ENCODE measurements around the gene BIN1.

The BIN1 gene

GRCh38 chr2:127022817-127023216 lies 84.1 kb downstream of the BIN1 start:
- no peak for DNase-seq (ENCODE audit: low read depth)

GRCh38 chr2:127020536-127020935 lies 86.4 kb downstream of the BIN1 start:
- DNase-seq (ENCODE audit: low read depth), result no peak

GRCh38 chr2:127017548-127017947 lies 89.4 kb downstream of the BIN1 start:
- DNase-seq (ENCODE audit: low read depth), result no peak

- no peak for DNase-seq (ENCODE audit: low read depth)
Observed at GRCh38 chr2:127016329-127016728, 90.6 kb downstream of the BIN1 start.

GRCh38 chr2:127015106-127015910 lies 91.6 kb downstream of the BIN1 start:
- no peak for DNase-seq (ENCODE audit: low read depth)

GRCh38 chr2:127014630-127015029 lies 92.3 kb downstream of the BIN1 start:
- peak; percentile 31 for DNase-seq (ENCODE audit: low read depth)

- DNase-seq (ENCODE audit: low read depth), result no peak
Observed at GRCh38 chr2:127014224-127014623, 92.7 kb downstream of the BIN1 start.

DNA sequence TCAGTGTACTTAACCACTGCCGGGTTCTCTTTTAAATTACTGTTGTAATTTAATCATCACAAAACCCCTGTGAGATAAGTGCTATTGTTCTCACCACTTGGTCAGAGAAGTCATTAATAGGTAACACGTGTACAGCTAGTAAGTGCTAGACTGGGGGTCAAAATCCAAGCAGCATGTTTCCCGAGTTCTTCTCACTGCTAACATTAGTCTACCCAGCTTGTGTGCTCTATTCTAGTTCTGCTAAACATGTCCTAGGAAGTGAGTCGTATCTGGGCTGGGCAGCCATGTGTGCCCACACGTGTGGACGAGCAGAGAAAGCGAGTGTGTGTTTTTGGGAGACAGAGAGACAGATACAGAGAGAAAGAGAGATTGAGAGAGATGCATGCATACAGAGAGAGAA lies 94.1 kb downstream of the BIN1 start:
- DNase-seq (ENCODE audit: low read depth), result no peak

DNA sequence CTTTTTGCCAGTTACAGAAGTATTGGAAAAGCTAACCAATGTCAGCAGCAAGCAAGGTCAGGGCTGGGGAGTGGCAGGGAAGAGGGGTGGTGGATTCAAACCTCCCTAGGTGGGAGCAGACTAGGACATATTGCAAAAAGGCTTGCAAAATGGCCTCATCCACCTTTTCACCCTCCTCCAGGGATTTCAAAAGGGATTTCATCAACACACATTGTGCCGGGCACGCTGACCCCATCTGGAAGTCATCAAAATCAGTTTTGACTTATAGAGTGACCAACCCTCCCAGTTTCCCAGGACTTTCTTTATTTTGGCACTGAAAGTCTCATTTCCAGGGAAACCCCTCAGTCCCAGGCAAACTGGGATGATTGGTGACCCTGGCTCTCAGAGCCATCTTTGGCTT lies 94.7 kb downstream of the BIN1 start:
- DNase-seq (ENCODE audit: low read depth), result no peak

GRCh38 chr2:127011796-127012195 lies 95.2 kb downstream of the BIN1 start:
- DNase-seq (ENCODE audit: low read depth), result no peak

DNA sequence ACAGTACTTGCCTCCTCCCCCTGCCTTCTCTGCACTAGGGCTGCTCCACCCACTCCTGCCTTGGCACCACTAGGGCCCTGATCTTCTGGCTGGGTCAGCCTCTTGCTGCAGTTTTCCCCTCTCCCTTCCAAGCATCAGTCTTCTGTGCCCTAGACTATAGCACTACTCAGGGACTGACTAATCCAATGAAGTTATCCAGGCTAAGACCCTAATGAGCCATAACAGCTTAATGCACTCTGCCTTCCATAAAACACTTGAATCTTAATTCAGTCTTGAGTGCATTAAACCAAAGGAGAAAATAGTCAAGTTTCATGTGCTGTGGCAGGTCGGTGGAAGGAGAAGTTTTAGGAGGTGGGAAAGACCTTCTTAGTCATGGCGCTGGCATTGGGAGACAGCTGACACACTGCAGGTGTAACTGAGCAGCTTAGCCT lies 95.7 kb downstream of the BIN1 start:
- no peak for DNase-seq (ENCODE audit: low read depth)

DNA sequence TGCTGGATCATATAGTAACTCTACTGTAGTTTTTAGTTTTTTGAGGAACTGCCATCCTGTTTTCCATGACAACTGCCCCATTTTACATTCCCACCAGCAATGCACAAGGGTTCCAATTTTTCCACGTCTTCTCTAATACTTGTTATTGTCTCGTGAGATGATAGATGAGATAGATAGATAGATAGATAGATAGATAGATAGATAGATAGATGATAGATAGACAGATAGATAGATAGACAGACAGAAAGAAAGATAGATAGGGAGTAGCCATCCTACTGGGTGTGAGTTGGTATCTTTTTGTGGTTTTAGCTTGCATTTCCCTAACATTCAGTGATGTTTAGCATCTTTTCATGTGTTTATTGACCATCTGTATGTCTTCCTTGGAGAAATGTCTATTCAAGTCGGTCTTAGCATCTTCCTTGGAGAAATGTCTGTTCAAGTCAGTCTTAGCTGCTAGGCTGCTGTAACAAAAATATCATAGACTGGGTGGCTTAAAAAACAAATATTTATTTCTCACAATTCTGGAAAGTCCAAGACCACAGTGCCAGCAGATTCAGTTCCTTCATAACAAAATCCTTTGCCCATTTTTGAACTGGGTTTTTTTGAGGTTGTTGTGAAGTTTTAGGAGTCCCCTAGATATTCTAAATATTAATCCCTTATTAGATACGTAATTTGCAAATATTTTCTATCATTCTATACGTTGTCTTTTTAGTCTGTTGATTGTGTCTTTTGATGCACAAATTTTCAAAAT lies 98.5 kb downstream of the BIN1 start:
- DNase-seq (ENCODE audit: low read depth), result no peak

DNA sequence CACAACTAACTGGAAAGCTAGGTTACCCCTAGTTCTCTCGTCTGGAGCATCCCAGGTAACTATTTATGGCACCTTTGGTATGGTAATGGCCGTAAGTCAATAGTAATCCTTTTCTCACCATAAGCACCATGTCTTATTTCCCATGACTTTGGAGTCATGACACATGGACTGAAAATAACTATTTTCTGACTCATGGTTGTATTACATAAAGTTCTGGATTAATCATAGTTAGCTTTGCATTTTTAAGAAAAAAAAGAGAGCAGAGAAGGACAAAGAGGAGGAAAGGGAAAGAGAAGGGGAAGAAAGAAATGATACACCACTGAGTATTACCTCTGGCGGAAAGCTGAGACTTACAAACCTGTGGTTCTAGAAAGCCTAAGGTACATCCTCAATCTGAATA lies 99.3 kb downstream of the BIN1 start:
- peak; percentile 65 for DNase-seq (ENCODE audit: low read depth)

DNA sequence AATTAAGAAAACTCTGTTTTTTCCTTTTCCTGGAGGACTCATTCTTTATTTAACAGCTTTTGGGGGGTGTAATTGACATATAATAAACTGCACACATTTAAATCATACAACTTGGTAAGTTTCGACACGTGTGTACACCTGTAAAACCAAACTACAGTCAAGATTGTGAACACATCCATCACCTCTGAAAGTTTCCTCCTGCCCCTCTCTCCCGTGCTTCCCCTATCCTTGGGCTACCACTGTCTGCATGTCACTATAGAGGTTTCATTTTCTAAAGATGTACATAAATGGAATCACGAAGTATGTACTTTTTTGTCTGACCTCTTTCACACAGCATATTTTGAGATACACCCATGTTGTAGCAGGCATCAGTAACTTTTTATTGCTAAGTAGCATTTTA lies 100.0 kb downstream of the BIN1 start:
- DNase-seq (ENCODE audit: low read depth), result no peak

- no peak for DNase-seq (ENCODE audit: low read depth)
Observed at GRCh38 chr2:127004893-127005600, 101.9 kb downstream of the BIN1 start.

- DNase-seq (ENCODE audit: low read depth), result no peak
Observed at GRCh38 chr2:127003070-127003800, 103.7 kb downstream of the BIN1 start.

DNA sequence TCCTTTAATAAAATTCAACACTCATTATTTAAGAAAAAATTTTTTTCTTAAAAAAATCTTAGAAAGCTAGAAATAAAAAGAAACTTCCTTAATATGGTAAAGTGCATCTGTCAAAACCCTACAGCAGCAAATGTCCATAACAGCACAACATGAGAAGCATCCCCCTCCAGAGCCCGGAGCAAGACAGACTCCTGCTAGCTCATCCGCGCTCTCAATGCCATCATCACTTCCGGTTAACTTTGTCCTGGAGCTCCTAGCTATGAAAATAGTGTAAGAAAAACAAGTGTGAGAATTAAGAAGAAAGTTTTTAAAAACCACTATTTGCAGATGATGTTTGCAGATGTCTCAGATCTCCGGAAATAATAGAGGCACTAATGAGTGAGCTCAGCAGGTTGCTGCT lies 105.2 kb downstream of the BIN1 start:
- DNase-seq (ENCODE audit: low read depth), result no peak

- DNase-seq (ENCODE audit: low read depth), result no peak
Observed at GRCh38 chr2:127000937-127001336, 106.0 kb downstream of the BIN1 start.

DNA sequence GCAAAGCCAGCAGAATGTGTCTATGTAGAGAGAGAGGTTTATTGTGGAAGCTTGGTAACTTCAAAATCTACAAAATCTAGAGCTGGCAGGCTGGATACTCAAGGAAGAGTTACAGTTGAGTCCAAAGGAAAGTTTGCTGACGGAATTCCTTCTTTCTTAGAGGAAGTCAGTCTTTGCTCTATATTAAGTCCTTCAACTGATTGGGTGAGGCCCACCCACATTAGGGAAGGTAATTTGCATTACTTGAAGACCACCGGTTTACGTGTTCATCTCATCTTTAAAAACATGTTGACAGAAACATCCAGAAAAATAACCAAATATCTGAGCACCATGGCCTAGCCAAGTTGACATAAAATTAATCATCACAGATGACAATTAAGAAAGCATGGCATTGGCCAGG lies 106.8 kb downstream of the BIN1 start:
- no peak for DNase-seq (ENCODE audit: low read depth)

DNA sequence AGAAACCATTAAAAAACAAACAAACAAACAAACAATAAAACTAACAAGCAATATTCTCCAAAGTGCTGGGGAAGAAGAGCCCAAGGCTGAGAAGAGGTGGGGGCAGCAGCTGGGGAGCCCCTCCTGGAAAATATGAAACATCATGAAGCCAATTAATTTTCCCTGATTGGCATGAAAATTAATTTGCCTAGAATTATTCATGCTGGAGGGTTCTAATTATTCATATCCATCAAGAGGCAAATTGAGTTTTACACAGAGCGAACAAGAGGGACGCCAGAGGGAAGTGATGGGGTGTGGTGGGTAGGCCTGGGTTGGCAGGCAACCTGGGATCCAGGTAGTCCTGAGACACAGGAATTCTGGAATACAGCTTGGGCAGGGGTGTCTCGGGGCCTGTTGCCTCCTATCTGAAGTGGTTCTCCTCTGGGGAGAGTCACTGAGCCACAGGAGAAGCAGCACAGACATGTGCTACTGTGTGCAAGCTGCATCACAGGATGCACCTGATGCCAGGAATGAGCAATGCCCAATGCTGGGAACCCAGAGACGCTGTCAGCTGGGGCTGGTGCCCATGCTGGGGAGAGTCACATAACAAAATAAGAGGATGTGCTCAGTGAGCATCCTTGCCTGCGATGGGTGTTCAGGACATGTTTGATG lies 107.7 kb downstream of the BIN1 start:
- DNase-seq (ENCODE audit: low read depth), result no peak

DNA sequence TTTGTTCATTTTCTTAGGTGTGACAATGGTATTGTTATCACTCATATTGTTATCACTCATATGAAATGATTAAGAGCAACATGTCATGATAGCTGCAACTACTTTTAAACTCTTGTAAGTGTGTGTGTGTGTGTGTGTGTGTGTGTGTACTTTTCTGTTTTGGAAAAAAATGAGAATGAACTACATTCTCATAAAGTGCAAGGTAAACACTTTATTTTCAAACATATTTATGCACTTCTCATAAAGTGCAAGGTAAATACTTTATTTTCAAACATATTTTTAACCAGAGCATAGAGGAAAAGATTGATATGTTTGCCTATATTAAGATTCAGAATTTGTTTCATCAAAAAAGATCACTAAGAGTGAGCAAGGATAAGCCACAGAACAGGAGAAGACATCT lies 108.5 kb downstream of the BIN1 start:
- DNase-seq (ENCODE audit: low read depth), result no peak
